NCI-H128 (cell line): ENCODE measurements around the gene NKD1.

ENCODE experiments used
- DNase-seq: peaks from one replicate; lab custom pipeline; 2025; ENCODE audit not compliant: unreplicated experiment; lab: John Stamatoyannopoulos, UW

The NKD1 gene

DNA sequence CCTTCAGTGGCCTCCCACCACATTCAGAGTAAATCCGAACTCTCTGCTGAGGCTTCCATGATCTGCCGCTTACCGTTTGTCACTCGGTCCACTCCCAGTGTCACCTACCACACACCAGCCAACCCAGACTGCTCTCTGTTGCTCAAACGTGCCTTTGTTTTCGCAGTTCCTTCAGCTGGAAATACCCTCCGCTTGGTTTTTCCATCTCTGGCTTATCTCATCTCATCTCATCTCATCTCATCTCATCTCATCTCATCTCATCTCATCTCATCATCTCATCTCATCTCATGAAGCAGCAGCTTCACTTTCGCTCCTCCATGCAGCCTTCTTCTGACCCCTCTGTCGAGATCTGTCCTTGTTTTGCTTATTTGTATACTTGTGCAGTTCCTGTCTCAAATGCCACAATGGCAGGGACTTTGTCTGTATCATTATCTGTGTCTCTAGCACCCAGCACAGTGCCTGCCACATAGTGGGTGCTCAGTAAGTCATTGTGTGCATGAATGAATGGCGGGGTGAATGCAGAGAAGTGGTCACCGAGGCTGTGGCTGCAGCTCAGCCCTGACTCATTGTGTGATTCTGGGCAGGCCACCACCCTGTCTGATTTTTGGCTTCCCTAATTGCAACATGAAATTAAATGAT is 136.7 kb downstream of the NKD1 start:
- no peak for DNase-seq

DNA sequence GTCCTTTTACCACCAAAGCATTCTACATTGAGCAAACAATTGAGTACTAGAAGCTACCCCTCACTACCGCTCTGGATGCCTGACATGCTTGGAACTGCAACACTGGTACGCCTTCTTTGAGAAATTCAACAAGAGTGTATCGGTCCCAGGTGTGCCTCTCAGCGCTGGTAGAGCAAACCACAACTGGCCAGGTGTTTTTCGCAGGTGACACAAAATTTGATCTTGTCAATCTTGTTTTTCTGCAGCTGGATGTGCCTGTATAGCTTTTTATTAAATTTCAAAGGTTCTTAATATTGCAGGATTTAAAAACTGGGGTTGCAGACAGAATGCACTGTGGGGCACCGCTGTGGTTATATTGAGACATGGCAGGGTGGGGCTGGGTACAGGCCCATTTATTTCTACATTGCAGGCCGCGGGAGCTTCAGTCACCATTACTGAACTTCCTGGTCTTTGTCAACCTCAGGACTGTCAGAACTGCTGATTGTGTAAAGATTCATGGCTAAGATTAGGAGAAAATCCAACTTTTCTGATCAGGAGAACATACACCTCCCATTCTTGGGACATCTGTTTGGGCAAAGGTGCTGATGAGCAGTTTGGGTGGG is 137.4 kb downstream of the NKD1 start:
- no peak for DNase-seq

DNA sequence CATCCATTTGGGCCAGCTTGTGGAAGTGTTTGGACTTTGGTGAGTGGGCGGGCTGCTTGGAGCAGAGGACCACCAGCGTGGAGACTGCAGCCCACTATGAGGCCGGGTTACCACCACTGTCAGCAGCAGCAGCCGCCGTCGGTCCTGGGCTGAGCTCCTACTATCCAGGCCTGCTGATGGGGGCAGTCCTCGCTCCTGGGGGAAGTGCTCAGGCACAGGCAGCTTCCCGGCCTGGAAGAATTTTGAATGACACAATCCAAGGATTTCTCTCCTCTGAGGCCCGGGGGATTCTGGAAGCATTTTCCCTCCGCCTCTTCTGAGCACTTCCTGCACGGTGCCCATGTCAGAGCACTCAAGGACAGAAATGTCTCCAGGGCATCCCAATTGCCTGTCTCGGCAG is 139.9 kb downstream of the NKD1 start:
- no peak for DNase-seq

DNA sequence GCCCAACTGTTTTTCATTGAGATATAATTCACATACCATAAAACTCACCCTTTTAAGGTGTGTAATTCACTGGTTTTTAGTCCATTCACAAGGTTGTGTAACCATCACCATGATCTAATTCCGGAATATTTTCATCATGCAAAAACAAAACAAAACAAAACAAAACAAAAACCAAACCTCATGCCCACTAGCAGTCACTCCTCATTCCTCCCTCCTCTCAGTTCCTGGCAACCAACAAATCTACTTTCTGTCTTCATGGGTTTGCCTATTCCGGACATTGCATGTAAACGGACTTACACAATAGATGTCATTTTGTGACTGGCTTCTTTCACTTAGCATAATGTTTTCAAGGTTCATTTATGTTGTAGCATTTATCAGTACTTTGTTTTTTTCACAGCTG is 140.7 kb downstream of the NKD1 start:
- DNase-seq: no peak

DNA sequence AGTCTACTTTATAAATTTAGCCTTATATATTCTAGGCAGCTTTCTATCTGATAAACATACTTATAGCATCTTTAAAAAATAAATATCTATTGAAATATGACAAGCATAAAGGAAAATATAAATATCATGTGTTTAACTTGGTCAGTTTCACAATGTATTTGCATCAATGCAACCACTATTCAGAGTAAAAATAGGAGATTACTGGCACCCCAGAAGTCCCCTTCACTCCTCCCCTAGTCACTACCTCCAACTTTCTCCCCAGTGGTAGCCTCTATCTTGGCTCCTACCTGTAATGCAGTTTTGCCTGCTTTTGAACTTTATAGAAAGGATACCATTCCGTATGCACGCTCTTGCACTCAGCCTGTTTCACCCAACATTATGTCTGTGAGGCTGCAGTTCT is 142.0 kb downstream of the NKD1 start:
- no peak for DNase-seq

DNA sequence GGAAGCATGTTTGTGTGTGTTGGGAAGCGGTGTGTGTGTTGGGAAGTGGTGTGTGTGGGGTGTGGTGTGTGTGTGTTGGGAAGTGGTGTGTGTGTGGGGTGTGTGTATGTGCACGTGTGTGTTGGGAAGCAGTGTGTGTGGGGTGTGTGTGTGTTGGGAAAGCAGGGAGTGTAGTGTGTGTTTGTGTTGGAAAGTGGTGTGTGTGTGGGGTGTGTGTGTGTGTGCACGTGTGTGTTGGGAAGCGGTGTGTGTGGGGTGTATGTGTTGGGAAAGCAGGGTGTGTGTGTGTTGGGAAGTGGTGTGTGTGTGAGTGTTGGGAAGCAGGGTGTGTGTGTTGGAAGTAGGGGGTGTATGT is 144.4 kb downstream of the NKD1 start:
- DNase-seq: no peak

DNA sequence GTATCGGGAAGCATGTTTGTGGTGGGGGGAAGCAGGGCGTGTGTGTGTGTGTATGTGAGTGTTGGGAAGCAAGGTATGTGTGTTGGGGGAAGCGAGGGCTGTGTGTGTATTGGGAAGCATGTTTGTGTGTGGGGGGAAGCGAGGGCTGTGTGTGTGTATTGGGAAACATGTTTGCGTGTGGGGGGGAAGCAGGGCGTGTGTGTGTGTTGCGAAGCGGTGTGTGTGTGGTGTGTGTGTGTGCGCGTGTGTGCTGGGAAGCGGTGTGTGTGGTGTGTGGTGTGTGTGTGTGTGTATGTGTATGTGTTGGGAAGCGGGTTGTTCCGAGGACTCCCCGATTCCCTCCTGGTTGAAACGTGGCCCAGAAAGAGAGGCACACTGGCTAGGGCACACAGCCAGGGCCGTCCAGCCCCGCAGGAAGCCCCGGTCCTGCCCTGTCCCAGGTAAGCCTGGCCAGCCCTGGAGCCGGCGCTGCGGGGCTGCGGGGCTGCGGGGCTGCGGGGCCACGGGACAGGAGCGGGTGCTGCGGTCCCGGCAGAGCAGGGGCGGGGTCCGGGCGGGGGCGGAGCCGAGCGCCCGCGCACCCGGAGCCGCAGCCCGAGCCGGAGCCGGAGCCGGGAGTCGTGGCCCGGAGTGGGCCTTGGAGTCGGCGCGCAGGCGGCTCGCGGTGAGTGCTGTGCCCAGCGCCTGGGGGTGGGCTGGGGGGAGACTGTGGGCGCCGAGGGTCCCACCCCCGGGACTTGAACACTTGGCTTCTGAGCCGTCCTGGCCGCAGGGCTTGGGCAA is 145.0 kb downstream of the NKD1 start, which contains the start of gene NOD2:
Gene NOD2, plus strand, starts transcription at position 608 of the 783 bp plus-strand sequence. CDS start 5,890 bp downstream, outside the sequence.
- no peak for DNase-seq

DNA sequence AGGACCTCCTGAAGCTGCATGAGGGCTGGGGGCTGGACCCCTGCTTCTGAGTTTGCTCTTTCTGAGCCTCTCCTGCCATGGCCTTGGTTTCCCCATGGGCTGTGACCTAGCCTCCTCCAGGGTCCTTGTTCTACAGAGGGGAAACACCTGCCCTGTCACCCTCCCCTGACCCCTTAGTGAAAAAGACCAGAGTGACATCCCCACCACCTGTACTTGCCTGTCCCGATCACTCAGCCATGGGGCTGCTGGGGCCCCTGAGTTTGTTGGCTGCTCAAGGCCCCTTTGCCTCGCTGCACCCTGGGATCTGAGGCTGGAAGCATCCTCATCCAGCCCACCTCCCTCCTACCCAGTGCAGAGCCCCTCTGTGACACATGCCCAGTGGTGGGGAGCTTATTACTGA is 146.0 kb downstream of the NKD1 start:
- no peak for DNase-seq

DNA sequence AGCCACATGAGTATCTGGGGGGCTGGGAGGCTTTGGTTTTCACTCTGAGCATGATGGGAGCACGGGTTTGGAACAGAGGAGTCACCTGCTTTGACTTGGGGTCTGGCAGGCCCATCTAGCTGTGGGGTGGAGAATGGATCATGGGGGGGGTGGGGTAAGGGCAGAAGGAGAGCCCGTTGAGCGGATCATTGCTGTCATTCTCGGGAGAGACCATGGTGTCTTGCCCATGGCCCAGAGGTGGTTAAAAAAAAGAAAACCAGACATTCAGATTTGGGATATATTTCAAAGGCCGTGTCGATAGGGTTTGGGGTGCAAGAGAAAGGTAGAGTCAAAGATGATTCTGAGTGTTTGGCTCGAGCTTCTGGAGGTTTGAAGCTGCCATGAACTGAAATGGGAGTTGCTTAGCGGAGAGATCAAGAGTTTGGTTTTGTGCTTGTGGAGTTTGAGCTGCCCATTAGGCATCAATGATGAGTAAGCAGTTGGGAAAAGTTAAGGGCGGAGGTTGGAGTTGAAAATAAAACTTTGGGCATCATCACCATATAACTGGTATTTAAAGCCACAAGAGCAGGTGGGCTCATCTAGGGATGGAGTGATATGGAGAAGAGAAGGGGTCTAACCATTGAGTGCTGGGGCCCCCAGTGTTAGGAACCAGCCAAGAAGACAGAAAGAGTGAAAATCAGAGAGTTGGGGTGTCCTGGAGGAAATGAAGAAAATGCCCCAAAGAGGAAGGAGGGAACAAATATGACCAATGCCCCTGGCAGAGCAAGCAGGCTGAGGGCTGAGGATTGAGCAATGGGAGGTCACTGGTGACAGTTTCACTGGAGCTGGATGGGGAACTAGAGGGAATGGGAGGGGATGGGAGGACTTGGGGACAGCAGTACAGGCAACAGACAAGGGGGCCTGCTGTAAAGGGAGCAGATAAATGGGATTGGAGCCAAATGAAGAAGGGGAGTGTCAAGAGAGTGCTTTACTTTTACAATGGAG is 147.1 kb downstream of the NKD1 start:
- DNase-seq: no peak

DNA sequence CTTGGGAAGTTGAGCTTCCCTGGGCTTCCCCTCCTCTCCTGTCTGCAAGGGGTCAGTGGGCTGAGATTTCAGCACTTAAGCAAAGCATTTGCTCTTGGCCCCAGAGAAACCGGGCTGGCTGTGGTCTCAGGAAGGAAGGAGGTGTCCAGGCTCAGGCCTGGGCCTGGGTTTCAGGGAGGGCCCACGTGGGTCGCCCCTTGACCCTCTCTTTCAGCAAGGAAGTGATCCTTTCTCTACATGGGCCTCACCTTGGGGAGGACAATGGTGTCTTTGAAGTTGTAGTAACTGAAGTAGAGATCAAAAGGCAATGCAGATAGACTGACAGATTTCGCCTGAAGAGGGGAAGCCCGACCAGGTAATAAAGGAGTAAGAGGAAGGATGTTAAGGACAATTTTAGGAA is 147.9 kb downstream of the NKD1 start:
- no peak for DNase-seq

DNA sequence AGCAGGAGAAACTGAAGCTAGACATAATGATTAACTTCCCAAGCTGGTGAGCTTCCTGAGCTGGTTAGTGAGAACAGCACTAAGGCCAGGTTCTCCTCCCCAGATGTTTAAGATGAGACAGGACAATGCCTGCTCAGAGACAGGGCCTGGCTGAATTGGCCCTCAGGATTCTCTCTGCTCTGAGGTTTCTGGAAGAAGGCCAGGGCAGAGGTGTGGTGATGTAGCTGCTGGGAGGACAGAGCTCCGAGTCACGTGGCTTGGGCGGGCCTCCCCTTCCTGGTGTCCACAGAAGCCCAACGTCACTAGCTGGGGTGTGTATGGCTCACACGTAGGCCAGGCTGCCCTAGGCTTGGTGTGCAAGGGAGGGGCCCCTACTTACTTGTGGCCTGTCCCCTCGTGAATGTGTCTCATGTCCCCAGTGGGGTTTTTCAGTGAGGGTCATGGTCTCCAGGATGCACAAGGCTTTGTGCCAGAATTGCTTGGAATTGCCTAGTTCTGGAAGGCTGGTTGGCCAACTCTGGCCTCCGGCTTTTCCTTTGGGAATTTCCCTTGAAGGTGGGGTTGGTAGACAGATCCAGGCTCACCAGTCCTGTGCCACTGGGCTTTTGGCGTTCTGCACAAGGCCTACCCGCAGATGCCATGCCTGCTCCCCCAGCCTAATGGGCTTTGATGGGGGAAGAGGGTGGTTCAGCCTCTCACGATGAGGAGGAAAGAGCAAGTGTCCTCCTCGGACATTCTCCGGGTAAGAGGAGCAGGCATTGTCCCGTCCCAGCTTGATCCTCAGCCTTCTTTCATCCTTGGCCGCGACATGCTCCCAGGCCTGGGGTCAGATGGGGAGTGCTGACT is 148.6 kb downstream of the NKD1 start:
- no peak for DNase-seq

DNA sequence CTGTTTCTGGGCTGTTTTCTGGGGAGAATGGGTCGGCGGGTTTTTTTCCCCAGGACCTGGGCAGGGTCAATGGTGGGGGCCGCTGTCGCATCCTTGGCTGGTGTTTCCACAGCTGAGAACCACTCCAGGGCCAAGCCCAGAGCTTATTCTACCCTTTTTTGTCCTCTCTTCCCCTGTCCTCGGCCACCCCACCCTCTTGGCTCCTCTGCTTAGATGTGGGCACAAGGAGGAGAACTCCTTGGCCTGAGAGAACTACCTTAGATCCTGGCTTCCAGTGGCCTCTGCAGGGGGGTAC is 149.2 kb downstream of the NKD1 start:
- no peak for DNase-seq

DNA sequence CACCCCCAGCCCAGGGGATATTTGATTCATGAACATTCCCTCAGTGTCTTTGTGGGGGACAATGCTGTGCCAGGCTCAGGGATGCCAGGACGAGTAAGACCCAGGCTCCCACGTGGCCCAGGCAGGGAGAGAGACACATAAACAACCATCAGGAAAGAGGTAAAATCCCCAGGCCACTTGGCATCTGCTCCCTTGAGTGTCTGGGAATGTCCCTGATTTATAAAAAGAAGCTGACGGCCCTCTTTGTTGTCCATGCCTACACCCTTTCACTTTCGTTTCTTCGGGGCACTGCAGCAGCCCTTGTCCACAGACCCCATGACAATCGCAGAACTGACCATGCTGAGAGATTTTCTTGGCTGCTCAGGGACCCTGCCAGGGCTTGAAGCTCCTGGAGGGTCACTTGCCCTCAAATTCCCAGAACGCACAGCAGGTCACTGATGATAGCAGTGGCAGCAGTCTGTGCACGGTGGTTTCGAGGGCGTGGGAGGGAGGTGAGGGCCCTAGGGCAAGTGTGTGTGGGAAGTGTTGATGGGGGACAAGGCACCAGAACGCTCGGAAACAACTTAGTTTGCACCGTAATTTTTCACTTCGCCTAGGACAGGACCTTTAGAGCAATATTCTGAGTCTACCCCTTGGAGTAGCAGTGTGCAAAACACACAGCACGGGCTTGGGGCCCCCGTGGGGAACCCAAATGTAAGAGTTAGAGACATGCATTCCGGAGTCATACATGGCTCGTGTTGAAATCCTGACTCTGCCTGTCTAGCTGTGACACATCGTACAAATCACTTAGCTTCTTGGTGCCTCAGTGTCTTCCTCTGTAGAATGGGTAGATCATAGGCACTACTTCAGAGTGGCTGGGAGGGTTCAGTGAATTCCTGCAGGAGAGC is 149.9 kb downstream of the NKD1 start:
- no peak for DNase-seq
